HEK293 (cell line): ENCODE measurements around the gene RASSF3.
A peak's percentile ranks its signal among the peaks of the same experiment; 100 is the strongest.

Experiments
- BCL11A ChIP-seq: fragments of 450-650 bp; formaldehyde crosslinking; IDR thresholded peaks from 2 replicates; pipeline ENCODE4 v1.5.1; 2016; ENCODE audit warnings: low read depth, missing biosample characterization, missing genetic modification characterization
- FEZF1 ChIP-seq: fragments of 450-650 bp; formaldehyde crosslinking; IDR thresholded peaks from 2 replicates; pipeline ENCODE4 v1.5.1; 2016; ENCODE audit warnings: missing biosample characterization, missing genetic modification characterization
- GLI4 ChIP-seq: fragments of 450-650 bp; formaldehyde crosslinking; IDR thresholded peaks from 2 replicates; pipeline ENCODE4 v1.5.1; 2016; ENCODE audit warnings: missing biosample characterization, missing genetic modification characterization
- GLIS1 ChIP-seq: fragments of 450-650 bp; formaldehyde crosslinking; IDR thresholded peaks from 2 replicates; pipeline ENCODE4 v1.5.1; 2016; ENCODE audit warnings: missing biosample characterization, missing genetic modification characterization
- HOXC10 ChIP-seq: sonication (generic); formaldehyde crosslinking; IDR thresholded peaks from 2 replicates; pipeline ENCODE4 v1.8.1; 2023; ENCODE audit warnings: mild to moderate bottlenecking, missing genetic modification reagents
- MYNN ChIP-seq: fragments of 450-650 bp; formaldehyde crosslinking; IDR thresholded peaks from 2 replicates; pipeline ENCODE4 v1.5.1; 2016; ENCODE audit warnings: missing biosample characterization, missing genetic modification characterization, borderline replicate concordance
- MZF1 ChIP-seq: fragments of 450-650 bp; formaldehyde crosslinking; IDR thresholded peaks from 2 replicates; pipeline ENCODE4 v1.5.1; 2017; ENCODE audit warnings: missing biosample characterization, missing genetic modification characterization, borderline replicate concordance
- OSR2 ChIP-seq: fragments of 450-650 bp; formaldehyde crosslinking; IDR thresholded peaks from 2 replicates; pipeline ENCODE4 v1.5.1; 2016; ENCODE audit warnings: missing biosample characterization, missing genetic modification characterization
- PRDM10 ChIP-seq: fragments of 450-650 bp; formaldehyde crosslinking; IDR thresholded peaks from 2 replicates; pipeline ENCODE4 v1.5.1; 2016; ENCODE audit warnings: missing biosample characterization, missing genetic modification characterization
- ZIC2 ChIP-seq: fragments of 450-650 bp; formaldehyde crosslinking; IDR thresholded peaks from 2 replicates; pipeline ENCODE4 v1.5.1; 2016; ENCODE audit warnings: missing biosample characterization, missing genetic modification characterization
- ZNF132 ChIP-seq: fragments of 450-650 bp; formaldehyde crosslinking; IDR thresholded peaks from 2 replicates; pipeline ENCODE4 v1.5.1; 2017; ENCODE audit warnings: missing biosample characterization, missing genetic modification characterization, borderline replicate concordance
- ZNF169 ChIP-seq: fragments of 450-650 bp; formaldehyde crosslinking; IDR thresholded peaks from 2 replicates; pipeline ENCODE4 v1.5.1; 2016; ENCODE audit warnings: missing biosample characterization, missing genetic modification characterization
- ZNF18 ChIP-seq: fragments of 450-650 bp; formaldehyde crosslinking; IDR thresholded peaks from 2 replicates; pipeline ENCODE4 v1.5.1; 2016; ENCODE audit warnings: missing biosample characterization, missing genetic modification characterization
- ZNF19 ChIP-seq: fragments of 450-650 bp; formaldehyde crosslinking; IDR thresholded peaks from 2 replicates; pipeline ENCODE4; 2016; ENCODE audit warnings: missing biosample characterization, missing genetic modification characterization, low read depth
- ZNF24 ChIP-seq: fragments of 450-650 bp; formaldehyde crosslinking; IDR thresholded peaks from 2 replicates; pipeline ENCODE4 v1.5.1; 2016; ENCODE audit warnings: missing biosample characterization, missing genetic modification characterization
- ZNF266 ChIP-seq: fragments of 450-650 bp; formaldehyde crosslinking; IDR thresholded peaks from 2 replicates; pipeline ENCODE4 v1.5.1; 2016; ENCODE audit warnings: missing biosample characterization, missing genetic modification characterization, low read depth
- ZNF366 ChIP-seq: fragments of 450-650 bp; formaldehyde crosslinking; conservative IDR thresholded peaks from 2 replicates; pipeline ENCODE4 v1.5.1; 2016; ENCODE audit warnings: missing biosample characterization, missing genetic modification characterization
- ZNF423 ChIP-seq: fragments of 450-650 bp; formaldehyde crosslinking; IDR thresholded peaks from 2 replicates; pipeline ENCODE4 v1.5.1; 2016; ENCODE audit warnings: missing biosample characterization, missing genetic modification characterization
- ZNF426 ChIP-seq: fragments of 450-650 bp; formaldehyde crosslinking; IDR thresholded peaks from 2 replicates; pipeline ENCODE4 v1.5.1; 2017; ENCODE audit warnings: missing biosample characterization, missing genetic modification characterization, mild to moderate bottlenecking, inconsistent platforms, moderate library complexity
- ZNF501 ChIP-seq: fragments of 450-650 bp; formaldehyde crosslinking; IDR thresholded peaks from 2 replicates; pipeline ENCODE4 v1.5.1; 2016; ENCODE audit warnings: missing biosample characterization, missing genetic modification characterization
- ZNF529 ChIP-seq: fragments of 450-650 bp; formaldehyde crosslinking; IDR thresholded peaks from 2 replicates; pipeline ENCODE4 v1.5.1; 2017; ENCODE audit warnings: missing genetic modification characterization, missing biosample characterization; ENCODE audit not compliant: insufficient replicate concordance
- ZNF558 ChIP-seq: fragments of 450-650 bp; formaldehyde crosslinking; IDR thresholded peaks from 2 replicates; pipeline ENCODE4 v1.5.1; 2016; ENCODE audit warnings: missing biosample characterization, missing genetic modification characterization
- ZNF629 ChIP-seq: fragments of 450-650 bp; formaldehyde crosslinking; IDR thresholded peaks from 2 replicates; pipeline ENCODE4 v1.5.1; 2017; ENCODE audit warnings: missing biosample characterization, missing genetic modification characterization
- ZNF654 ChIP-seq: fragments of 450-650 bp; formaldehyde crosslinking; IDR thresholded peaks from 2 replicates; pipeline ENCODE4 v1.5.1; 2016; ENCODE audit warnings: low read depth, missing biosample characterization, missing genetic modification characterization
- ZNF792 ChIP-seq: fragments of 450-650 bp; formaldehyde crosslinking; IDR thresholded peaks from 2 replicates; pipeline ENCODE4 v1.5.1; 2016; ENCODE audit warnings: missing biosample characterization, missing genetic modification characterization
- ZNF837 ChIP-seq: fragments of 450-650 bp; formaldehyde crosslinking; IDR thresholded peaks from 2 replicates; pipeline ENCODE4 v1.5.1; 2016; ENCODE audit warnings: missing biosample characterization, missing genetic modification characterization
- TF ChIP-seq, protein P1 (sequence below): fragments of 450-650 bp; formaldehyde crosslinking; IDR thresholded peaks from 2 replicates; pipeline ENCODE4 v1.5.1; 2016; ENCODE audit warnings: missing biosample characterization, missing genetic modification characterization, low read depth
- TF ChIP-seq, protein P2 (sequence below): fragments of 450-650 bp; formaldehyde crosslinking; IDR thresholded peaks from 2 replicates; pipeline ENCODE4 v1.5.1; 2016; ENCODE audit warnings: missing biosample characterization, missing genetic modification characterization
- TF ChIP-seq, protein P3 (sequence below): fragments of 450-650 bp; formaldehyde crosslinking; IDR thresholded peaks from 2 replicates; pipeline ENCODE4 v1.5.1; 2016; ENCODE audit warnings: missing biosample characterization, missing genetic modification characterization

The RASSF3 gene

GRCh38 chr12:64679487-64680001 lies 69.2 kb downstream of the RASSF3 start (continued):
- TF ChIP-seq, protein P1, sequence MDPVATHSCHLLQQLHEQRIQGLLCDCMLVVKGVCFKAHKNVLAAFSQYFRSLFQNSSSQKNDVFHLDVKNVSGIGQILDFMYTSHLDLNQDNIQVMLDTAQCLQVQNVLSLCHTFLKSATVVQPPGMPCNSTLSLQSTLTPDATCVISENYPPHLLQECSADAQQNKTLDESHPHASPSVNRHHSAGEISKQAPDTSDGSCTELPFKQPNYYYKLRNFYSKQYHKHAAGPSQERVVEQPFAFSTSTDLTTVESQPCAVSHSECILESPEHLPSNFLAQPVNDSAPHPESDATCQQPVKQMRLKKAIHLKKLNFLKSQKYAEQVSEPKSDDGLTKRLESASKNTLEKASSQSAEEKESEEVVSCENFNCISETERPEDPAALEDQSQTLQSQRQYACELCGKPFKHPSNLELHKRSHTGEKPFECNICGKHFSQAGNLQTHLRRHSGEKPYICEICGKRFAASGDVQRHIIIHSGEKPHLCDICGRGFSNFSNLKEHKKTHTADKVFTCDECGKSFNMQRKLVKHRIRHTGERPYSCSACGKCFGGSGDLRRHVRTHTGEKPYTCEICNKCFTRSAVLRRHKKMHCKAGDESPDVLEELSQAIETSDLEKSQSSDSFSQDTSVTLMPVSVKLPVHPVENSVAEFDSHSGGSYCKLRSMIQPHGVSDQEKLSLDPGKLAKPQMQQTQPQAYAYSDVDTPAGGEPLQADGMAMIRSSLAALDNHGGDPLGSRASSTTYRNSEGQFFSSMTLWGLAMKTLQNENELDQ (tag by site-specific recombination) = no peak
- TF ChIP-seq HOXC10 (CRISPR knock-in tag) (no peak), MYNN (no peak), GLI4 (tag by site-specific recombination) (no peak), MZF1 (no peak), OSR2 (tag by site-specific recombination) (0 out of 2 replicates have a peak, but pooled peaks have one; percentile 53), ZNF18 (tag by site-specific recombination) (no peak), ZNF426 (no peak), ZNF654 (tag by site-specific recombination) (no peak), ZIC2 (tag by site-specific recombination) (peak; percentile 54), ZNF792 (tag by site-specific recombination) (no peak), ZNF558 (tag by site-specific recombination) (no peak), GLIS1 (tag by site-specific recombination) (peak; percentile 36; the same call in 1 of the 2 replicates), ZNF629 (tag by site-specific recombination) (peak; percentile 66; the same call in 1 of the 2 replicates), ZNF366 (tag by site-specific recombination) (peak; percentile 35; the same call in 1 of the 2 replicates), ZNF529 (tag by site-specific recombination) (no peak), ZNF132 (tag by site-specific recombination) (no peak), BCL11A (tag by site-specific recombination) (no peak), ZNF169 (tag by site-specific recombination) (no peak), ZNF19 (no peak), ZNF24 (tag by site-specific recombination) (no peak), ZNF837 (tag by site-specific recombination) (no peak), ZNF423 (tag by site-specific recombination) (peak; percentile 54; the same call in 1 of the 2 replicates), ZNF266 (tag by site-specific recombination) (no peak), FEZF1 (tag by site-specific recombination) (peak; percentile 59; the same call in 1 of the 2 replicates), PRDM10 (tag by site-specific recombination) (peak; percentile 46), ZNF501 (tag by site-specific recombination) (no peak)
- TF ChIP-seq, protein P2, sequence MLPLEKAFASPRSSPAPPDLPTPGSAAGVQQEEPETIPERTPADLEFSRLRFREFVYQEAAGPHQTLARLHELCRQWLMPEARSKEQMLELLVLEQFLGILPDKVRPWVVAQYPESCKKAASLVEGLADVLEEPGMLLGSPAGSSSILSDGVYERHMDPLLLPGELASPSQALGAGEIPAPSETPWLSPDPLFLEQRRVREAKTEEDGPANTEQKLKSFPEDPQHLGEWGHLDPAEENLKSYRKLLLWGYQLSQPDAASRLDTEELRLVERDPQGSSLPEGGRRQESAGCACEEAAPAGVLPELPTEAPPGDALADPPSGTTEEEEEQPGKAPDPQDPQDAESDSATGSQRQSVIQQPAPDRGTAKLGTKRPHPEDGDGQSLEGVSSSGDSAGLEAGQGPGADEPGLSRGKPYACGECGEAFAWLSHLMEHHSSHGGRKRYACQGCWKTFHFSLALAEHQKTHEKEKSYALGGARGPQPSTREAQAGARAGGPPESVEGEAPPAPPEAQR = no peak
- TF ChIP-seq, protein P3, sequence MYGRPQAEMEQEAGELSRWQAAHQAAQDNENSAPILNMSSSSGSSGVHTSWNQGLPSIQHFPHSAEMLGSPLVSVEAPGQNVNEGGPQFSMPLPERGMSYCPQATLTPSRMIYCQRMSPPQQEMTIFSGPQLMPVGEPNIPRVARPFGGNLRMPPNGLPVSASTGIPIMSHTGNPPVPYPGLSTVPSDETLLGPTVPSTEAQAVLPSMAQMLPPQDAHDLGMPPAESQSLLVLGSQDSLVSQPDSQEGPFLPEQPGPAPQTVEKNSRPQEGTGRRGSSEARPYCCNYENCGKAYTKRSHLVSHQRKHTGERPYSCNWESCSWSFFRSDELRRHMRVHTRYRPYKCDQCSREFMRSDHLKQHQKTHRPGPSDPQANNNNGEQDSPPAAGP (tag by site-specific recombination) = 0 out of 2 replicates have a peak, but pooled peaks have one; percentile 15
